Measurements from ENCODE around the gene INHA. TPM values are rescaled to one million over a fixed set of nuclear protein-coding genes. Genes with fewer than 3 reads are reported as not detected.

The INHA gene
- polyA plus RNA-seq, 1 of the 3 experiments (the other 2 are of a cell fraction) = 1.2 TPM

- DNase-seq = peak; percentile 51
- ChIA-PET POLR2A (interaction anchor here (0.7 to 3.9 kb wide), 10 partner anchors 20 to 89 kb away, joined by 3 to 56 read pairs (median 9); partner anchors contain the start of genes CHPF, INHA, OBSL1 and SLC4A3), CTCF (interaction anchor here (0.6 to 4.9 kb wide), 16 partner anchors 19 to 209 kb away, joined by 3 to 37 read pairs (median 5); partner anchors contain the start of genes CHPF, DNPEP, INHA and OBSL1)
- Histone ChIP-seq H3K9me2 (no peaks in the 10 kb centered on the region), H3K4me2 (peak overlapping the region; percentile 95), H3K79me2 (ENCODE audit: insufficient read depth) (peaks cover 16% of the 10 kb centered on the region; the same call in 1 of the 2 replicates), H2AFZ (ENCODE audit: low read depth) (peak overlapping the region; percentile 75), H3K9me3 (no peaks in the 10 kb centered on the region), H3K27me3 (ENCODE audit: insufficient read depth) (no peaks in the 10 kb centered on the region), H3K27ac (ENCODE audit: low read depth in 2 of 2, low read length in 1 of 2) (peak overlapping the region; percentile 80 to 95), H3K36me3 (replicated peaks in 1 of 2; ENCODE audit: control insufficient read depth in 1 of 2, insufficient read depth in 2 of 2, low read length in 1 of 2) (peaks cover 2 to 6% of the 10 kb centered on the region in 2 experiments), H3K9ac (peak overlapping the region; percentile 75), H3K4me1 (ENCODE audit: control insufficient read depth in 1 of 2, insufficient read depth in 2 of 2, low read depth in 1 of 2, low read length in 1 of 2) (peaks cover 0 to 4% of the 10 kb centered on the region in 2 experiments; a peak in 2 of 4 replicates), H3F3A (replicated peaks; ENCODE audit: insufficient read depth) (peaks cover 8% of the 10 kb centered on the region), H4K20me1 (ENCODE audit: insufficient read depth) (no peaks in the 10 kb centered on the region), H3K4me3 (ENCODE audit: low read depth in 2 of 2, low read length in 1 of 2) (peak overlapping the region; percentile 71 to 73)
- no peak for TF ChIP-seq RXRA (IDR thresholded peaks at IDR 0.05; ENCODE audit: borderline replicate concordance, low read depth)
- no peak for TF ChIP-seq FOXM1 (IDR thresholded peaks at IDR 0.05; ENCODE audit: low read depth)
- TF ChIP-seq PBX3 (IDR thresholded peaks at IDR 0.05) = no peak
- TF ChIP-seq TAF1 (IDR thresholded peaks at IDR 0.05; ENCODE audit: borderline replicate concordance, low read depth, low read length) = 0 out of 2 replicates have a peak, but pooled peaks have one; percentile 7
- WGBS (ENCODE audit: low lambda C conversion rate) = 8% methylated on average over 19 of the region's 19 CpGs
Observed at GRCh38 chr2:219596954-219597551, 24.9 kb downstream of the INHA start.

GRCh38 chr2:219597552-219598307 is 25.6 kb downstream of the INHA start, which contains the start of gene STK11IP:
Gene STK11IP, plus strand, starts transcription at chr2:219597857. Its CDS starts 263 bp downstream, at chr2:219598120.
- DNase-seq = peak; percentile 98
- peak within 1 kb of the TSS; percentile 71 to 73 for H3K4me3 ChIP-seq (ENCODE audit: low read depth in 2 of 2, low read length in 1 of 2)
- H3K4me1 ChIP-seq (ENCODE audit: control insufficient read depth in 1 of 2, insufficient read depth in 2 of 2, low read depth in 1 of 2, low read length in 1 of 2) = peaks cover 0 to 4% of the 10 kb centered on the region in 2 experiments; a peak in 2 of 4 replicates
- H2AFZ ChIP-seq (ENCODE audit: low read depth) = peak within 1 kb of the TSS; percentile 91
- peak within 1 kb of the TSS; percentile 75 for H3K9ac ChIP-seq
- no peaks in the 10 kb centered on the region for H3K9me3 ChIP-seq
- WGBS (ENCODE audit: low lambda C conversion rate) = under 1% methylated on average over 39 of the region's 57 CpGs
- peaks cover 8% of the 10 kb centered on the region for H3F3A ChIP-seq (replicated peaks; ENCODE audit: insufficient read depth)
- peaks cover 16% of the 10 kb centered on the region; the same call in 1 of the 2 replicates for H3K79me2 ChIP-seq (ENCODE audit: insufficient read depth)
- CTCF ChIA-PET = interaction anchor here (0.6 to 4.9 kb wide), 15 partner anchors 17 to 144 kb away, joined by 3 to 37 read pairs (median 5); partner anchors contain the start of genes CHPF, INHA, OBSL1 and TMEM198
- peak within 1 kb of the TSS; percentile 95 for H3K4me2 ChIP-seq
- POLR2A ChIA-PET = interaction anchor here (0.5 to 3.9 kb wide), 14 partner anchors 20 to 100 kb away, joined by 3 to 56 read pairs (median 3); partner anchors contain the start of genes CHPF, INHA, OBSL1 and SLC4A3
- no peaks in the 10 kb centered on the region for H3K27me3 ChIP-seq (ENCODE audit: insufficient read depth)
- H3K9me2 ChIP-seq = no peaks in the 10 kb centered on the region
- no peaks in the 10 kb centered on the region for H4K20me1 ChIP-seq (ENCODE audit: insufficient read depth)
- peaks cover 4 to 12% of the 10 kb centered on the region in 2 experiments for H3K36me3 ChIP-seq (replicated peaks in 1 of 2; ENCODE audit: control insufficient read depth in 1 of 2, insufficient read depth in 2 of 2, low read length in 1 of 2)
- peak within 1 kb of the TSS; percentile 80 to 95 for H3K27ac ChIP-seq (ENCODE audit: low read depth in 2 of 2, low read length in 1 of 2)
- TF ChIP-seq CTCF (IDR thresholded peaks at IDR 0.05) (no peak), GABPA (IDR thresholded peaks at IDR 0.05; ENCODE audit: low read depth) (peak; percentile 92), YY1 (IDR thresholded peaks at IDR 0.05; ENCODE audit: low read depth) (peak; percentile 75; the same call in 1 of the 2 replicates), TEAD4 (IDR thresholded peaks at IDR 0.05; ENCODE audit: borderline replicate concordance, insufficient read depth) (no peak), ELF1 (IDR thresholded peaks at IDR 0.05) (peak; percentile 96), MAX (IDR thresholded peaks at IDR 0.05; ENCODE audit: low read depth) (peak; percentile 69), NFIC (IDR thresholded peaks at IDR 0.05; ENCODE audit: borderline replicate concordance) (peak; percentile 79), REST (IDR thresholded peaks at IDR 0.05; ENCODE audit: low read depth, low read length) (peak; percentile 59; the same call in 1 of the 2 replicates), MEF2A (IDR thresholded peaks at IDR 0.05; ENCODE audit: borderline replicate concordance, low read depth) (no peak), POLR2AphosphoS5 (IDR thresholded peaks at IDR 0.05; ENCODE audit: low read depth, low read length) (peak; percentile 95), SMC3 (IDR thresholded peaks at IDR 0.05; ENCODE audit: low read depth, low read length) (0 out of 2 replicates have a peak, but pooled peaks have one; percentile 8), SIN3A (IDR thresholded peaks at IDR 0.05; ENCODE audit: borderline replicate concordance, low read depth, low read length) (peak; percentile 76; the same call in 1 of the 2 replicates)
